ENCODE measurements around the gene TSPAN14. TPM values are rescaled to one million over a fixed set of nuclear protein-coding genes. Genes with fewer than 3 reads are reported as not detected.

The TSPAN14 gene
- polyA plus RNA-seq, 3 donors from 2014 or later = 141 to 363 (median 226) TPM

GRCh38 chr10:80504158-80504811 is 50.2 kb downstream of the TSPAN14 start:
- Mint-ChIP-seq H3K27me3 (ENCODE audit: low read depth in 3 of 3) (peaks cover 0 to 10% (median 4%) of the 10 kb centered on the region in 3 donors), H3K4me3 (peak overlapping the region; percentile 47 to 71 (median 55)), H3K9me3 (no peaks in the 10 kb centered on the region), H3K4me1 (peaks cover 66 to 84% of the 10 kb centered on the region in 2 donors), H3K27ac (peak overlapping the region; percentile 79 to 99 (median 92)), H3K36me3 (peaks cover 3 to 11% (median 10%) of the 10 kb centered on the region in 3 donors)
- DNase-seq = no peak

DNA sequence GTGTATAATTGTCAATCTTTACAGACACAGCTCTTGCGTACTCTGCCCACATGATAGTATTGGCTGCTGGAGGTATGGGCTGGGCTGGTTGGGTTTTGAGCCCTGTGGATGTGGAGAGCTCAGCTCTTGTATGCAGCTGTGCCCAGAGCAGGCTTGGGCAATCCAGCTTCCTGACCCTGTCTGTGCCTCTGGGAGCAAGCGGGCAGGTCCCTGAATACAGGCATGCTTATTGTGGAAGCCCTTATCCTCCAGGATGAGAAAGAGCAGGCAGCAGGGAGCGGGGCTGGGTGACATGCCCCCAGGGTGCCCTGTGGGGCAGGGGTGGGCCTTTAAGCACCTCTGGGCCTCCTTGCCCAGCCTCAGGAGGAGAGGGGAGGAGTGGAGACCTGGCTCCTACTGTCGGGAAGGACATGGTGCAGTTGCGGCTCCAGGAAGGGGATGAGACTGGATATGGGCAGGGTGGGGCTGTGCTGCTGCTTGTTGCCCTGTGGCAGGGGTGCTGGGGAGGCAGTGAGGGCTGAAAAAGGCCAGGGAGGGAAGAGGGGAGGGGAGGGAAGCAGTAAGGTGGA is 50.9 kb downstream of the TSPAN14 start:
- H3K27ac Mint-ChIP-seq = peak overlapping the region; percentile 79 to 99 (median 92)
- no peak for DNase-seq
- peak overlapping the region; percentile 33 to 71 (median 55) for H3K4me3 Mint-ChIP-seq
- H3K36me3 Mint-ChIP-seq = peaks cover 3 to 14% (median 11%) of the 10 kb centered on the region in 3 donors
- H3K4me1 Mint-ChIP-seq = peaks cover 62 to 81% of the 10 kb centered on the region in 2 donors
- no peaks in the 10 kb centered on the region for H3K9me3 Mint-ChIP-seq
- peaks cover 0 to 8% (median 4%) of the 10 kb centered on the region in 3 donors for H3K27me3 Mint-ChIP-seq (ENCODE audit: low read depth in 3 of 3)

GRCh38 chr10:80506189-80506575 is 52.1 kb downstream of the TSPAN14 start:
- peaks cover 54 to 81% of the 10 kb centered on the region in 2 donors for H3K4me1 Mint-ChIP-seq
- peaks cover 0 to 6% (median 4%) of the 10 kb centered on the region in 3 donors for H3K27me3 Mint-ChIP-seq (ENCODE audit: low read depth in 3 of 3)
- peak overlapping the region in 5 of 6 donors; percentile 38 to 94 (median 70) for H3K27ac Mint-ChIP-seq
- H3K36me3 Mint-ChIP-seq = peaks cover 7 to 23% (median 8%) of the 10 kb centered on the region in 3 donors
- no peak for DNase-seq
- H3K9me3 Mint-ChIP-seq = no peaks in the 10 kb centered on the region
- H3K4me3 Mint-ChIP-seq = no peak overlapping the region

- Mint-ChIP-seq H3K4me1 (peaks cover 53 to 81% of the 10 kb centered on the region in 2 donors), H3K27me3 (ENCODE audit: low read depth in 3 of 3) (peaks cover 3 to 12% (median 7%) of the 10 kb centered on the region in 3 donors), H3K9me3 (no peaks in the 10 kb centered on the region), H3K4me3 (no peak overlapping the region), H3K36me3 (peaks cover 4 to 27% (median 7%) of the 10 kb centered on the region in 3 donors), H3K27ac (peak overlapping the region in 3 of 6 donors; percentile 16 to 79 (median 61))
- DNase-seq = no peak
Measured at GRCh38 chr10:80506836-80507487, 52.9 kb downstream of the TSPAN14 start.

GRCh38 chr10:80509108-80509402 is 54.9 kb downstream of the TSPAN14 start:
- peaks cover 32 to 66% of the 10 kb centered on the region in 2 donors for H3K4me1 Mint-ChIP-seq
- no peaks in the 10 kb centered on the region for H3K9me3 Mint-ChIP-seq
- no peak overlapping the region for H3K4me3 Mint-ChIP-seq
- no peak for DNase-seq
- peak overlapping the region in 1 of 6 donors; percentile 37 for H3K27ac Mint-ChIP-seq
- peaks cover 4 to 38% (median 5%) of the 10 kb centered on the region in 3 donors for H3K36me3 Mint-ChIP-seq
- peaks cover 3 to 13% (median 6%) of the 10 kb centered on the region in 3 donors for H3K27me3 Mint-ChIP-seq (ENCODE audit: low read depth in 3 of 3)

DNA sequence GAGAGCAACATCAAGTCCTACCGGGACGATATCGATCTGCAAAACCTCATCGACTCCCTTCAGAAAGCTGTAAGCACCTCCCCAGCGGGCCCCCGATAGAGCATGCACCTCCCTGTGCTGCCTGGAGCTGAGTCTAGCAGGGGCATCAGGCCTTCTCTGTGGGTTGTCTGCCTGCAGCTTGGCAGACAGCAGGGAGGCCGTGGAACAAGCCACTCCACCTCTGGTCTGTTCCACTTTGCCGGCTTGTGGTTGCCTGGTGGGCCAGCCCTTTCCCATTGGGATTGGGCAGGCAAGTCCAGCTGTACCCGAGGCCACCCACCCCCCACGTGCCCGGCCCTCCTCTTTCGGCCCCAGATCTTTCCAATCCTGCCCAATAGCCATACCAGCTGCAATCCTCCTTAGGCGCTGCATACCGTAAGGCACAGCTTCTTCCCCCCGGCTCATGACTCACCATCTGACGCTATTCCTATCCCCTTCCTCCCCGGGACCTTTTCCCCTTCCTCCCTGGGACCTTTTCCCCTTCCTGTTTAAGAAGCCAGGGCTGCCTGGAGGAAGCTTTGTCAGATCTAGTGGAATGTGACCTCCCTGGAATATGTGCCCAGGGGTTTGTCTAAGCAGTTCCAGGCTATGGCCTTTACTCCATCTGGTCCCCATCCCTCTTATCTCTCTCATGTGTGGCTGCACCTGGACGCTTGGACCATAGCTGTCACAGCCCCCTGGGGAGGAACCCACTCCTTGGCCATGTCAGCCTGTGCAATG is 55.5 kb downstream of the TSPAN14 start:
- H3K4me1 Mint-ChIP-seq = peaks cover 27 to 61% of the 10 kb centered on the region in 2 donors
- peak overlapping the region in 3 of 6 donors; percentile 10 to 30 (median 15) for H3K27ac Mint-ChIP-seq
- H3K27me3 Mint-ChIP-seq (ENCODE audit: low read depth in 3 of 3) = peaks cover 3 to 11% (median 6%) of the 10 kb centered on the region in 3 donors
- no peaks in the 10 kb centered on the region for H3K9me3 Mint-ChIP-seq
- no peak overlapping the region for H3K4me3 Mint-ChIP-seq
- H3K36me3 Mint-ChIP-seq = peaks cover 6 to 43% (median 9%) of the 10 kb centered on the region in 3 donors
- DNase-seq = no peak

DNA sequence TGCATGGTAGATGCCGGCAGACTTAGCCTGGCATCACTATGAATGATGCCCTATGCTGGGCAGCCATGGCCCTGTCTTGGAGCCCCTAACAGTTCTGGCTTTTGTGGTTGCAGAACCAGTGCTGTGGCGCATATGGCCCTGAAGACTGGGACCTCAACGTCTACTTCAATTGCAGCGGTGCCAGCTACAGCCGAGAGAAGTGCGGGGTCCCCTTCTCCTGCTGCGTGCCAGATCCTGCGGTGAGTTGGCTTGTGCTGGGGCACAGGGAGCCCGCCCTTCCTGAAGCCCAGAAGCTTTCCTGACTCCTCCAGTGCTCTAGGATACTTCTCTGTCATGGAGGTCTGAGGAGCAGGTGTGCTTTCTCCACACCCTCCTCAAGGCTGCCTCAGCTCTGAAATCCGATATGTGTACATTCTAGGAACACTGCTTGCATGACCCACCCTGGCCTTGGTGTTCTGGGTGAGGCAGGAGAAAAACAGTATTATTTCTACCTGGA is 58.0 kb downstream of the TSPAN14 start:
- peaks cover 6 to 48% (median 19%) of the 10 kb centered on the region in 3 donors for H3K36me3 Mint-ChIP-seq
- H3K27me3 Mint-ChIP-seq (ENCODE audit: low read depth in 3 of 3) = peaks cover 3 to 11% (median 9%) of the 10 kb centered on the region in 3 donors
- no peak for DNase-seq
- peaks cover 16 to 52% of the 10 kb centered on the region in 2 donors for H3K4me1 Mint-ChIP-seq
- H3K4me3 Mint-ChIP-seq = no peak overlapping the region
- peak overlapping the region in 5 of 6 donors; percentile 42 to 84 (median 78) for H3K27ac Mint-ChIP-seq
- H3K9me3 Mint-ChIP-seq = no peaks in the 10 kb centered on the region

- H3K4me3 Mint-ChIP-seq = no peak overlapping the region
Measured at GRCh38 chr10:80513106-80513505, 59.0 kb downstream of the TSPAN14 start.

DNA sequence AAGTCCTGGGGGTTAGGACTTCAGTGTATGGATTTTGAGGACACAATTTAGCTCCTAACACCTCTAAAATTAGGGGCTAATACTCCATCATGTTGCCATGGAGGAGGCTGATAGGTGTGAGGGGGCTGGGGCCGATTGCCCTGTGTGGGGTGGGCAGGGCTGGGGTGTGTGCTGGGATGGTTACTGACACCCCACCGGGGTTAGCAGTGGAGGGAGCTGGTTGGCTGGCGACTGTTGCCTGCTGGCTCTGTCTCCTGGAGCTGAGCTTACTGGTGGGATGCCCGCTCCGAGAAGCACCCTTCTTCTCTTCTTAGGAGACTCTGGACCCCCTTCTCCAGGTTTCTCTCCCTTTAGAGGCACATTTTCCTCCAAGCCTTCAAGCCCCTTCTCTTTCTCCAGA is 61.4 kb downstream of the TSPAN14 start:
- peaks cover 7 to 51% (median 26%) of the 10 kb centered on the region in 3 donors for H3K36me3 Mint-ChIP-seq
- H3K4me3 Mint-ChIP-seq = no peak overlapping the region
- no peaks in the 10 kb centered on the region for H3K9me3 Mint-ChIP-seq
- DNase-seq = no peak
- H3K27me3 Mint-ChIP-seq (ENCODE audit: low read depth in 3 of 3) = peaks cover 3 to 19% (median 9%) of the 10 kb centered on the region in 3 donors
- peaks cover 41 to 61% of the 10 kb centered on the region in 2 donors for H3K4me1 Mint-ChIP-seq
- H3K27ac Mint-ChIP-seq = peak overlapping the region in 1 of 6 donors; percentile 57

More at GRCh38 chr10:80513106-80513505, 59.0 kb downstream of the TSPAN14 start:
- H3K4me1 Mint-ChIP-seq = peaks cover 23 to 55% of the 10 kb centered on the region in 2 donors
- no peaks in the 10 kb centered on the region for H3K9me3 Mint-ChIP-seq
- no peak for DNase-seq
- H3K36me3 Mint-ChIP-seq = peaks cover 4 to 51% (median 21%) of the 10 kb centered on the region in 3 donors
- H3K27me3 Mint-ChIP-seq (ENCODE audit: low read depth in 3 of 3) = peaks cover 3 to 13% (median 9%) of the 10 kb centered on the region in 3 donors
- H3K27ac Mint-ChIP-seq = peak overlapping the region in 2 of 6 donors; percentile 29 to 42

DNA sequence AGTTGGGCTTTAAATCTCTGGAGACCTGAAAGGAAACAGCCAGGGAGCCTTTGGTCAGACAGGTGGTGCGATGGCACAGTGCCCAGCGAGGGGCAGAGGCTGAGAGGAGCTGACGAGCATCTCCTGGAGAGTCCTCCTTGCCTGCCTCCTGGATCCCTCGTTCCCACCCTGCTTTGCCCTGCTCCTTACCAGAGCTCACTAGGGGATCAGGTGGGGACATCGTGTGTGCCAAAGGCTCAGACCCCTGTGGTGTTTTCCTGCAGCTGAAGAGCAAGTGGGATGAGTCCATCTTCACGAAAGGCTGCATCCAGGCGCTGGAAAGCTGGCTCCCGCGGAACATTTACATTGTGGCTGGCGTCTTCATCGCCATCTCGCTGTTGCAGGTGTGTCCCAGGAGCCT is 61.8 kb downstream of the TSPAN14 start:
- Mint-ChIP-seq H3K9me3 (no peaks in the 10 kb centered on the region), H3K27ac (peak overlapping the region in 2 of 6 donors; percentile 75 to 88), H3K4me3 (no peak overlapping the region), H3K4me1 (peaks cover 45 to 61% of the 10 kb centered on the region in 2 donors), H3K27me3 (ENCODE audit: low read depth in 3 of 3) (peaks cover 3 to 23% (median 9%) of the 10 kb centered on the region in 3 donors), H3K36me3 (peaks cover 7 to 51% (median 24%) of the 10 kb centered on the region in 3 donors)
- no peak for DNase-seq

DNA sequence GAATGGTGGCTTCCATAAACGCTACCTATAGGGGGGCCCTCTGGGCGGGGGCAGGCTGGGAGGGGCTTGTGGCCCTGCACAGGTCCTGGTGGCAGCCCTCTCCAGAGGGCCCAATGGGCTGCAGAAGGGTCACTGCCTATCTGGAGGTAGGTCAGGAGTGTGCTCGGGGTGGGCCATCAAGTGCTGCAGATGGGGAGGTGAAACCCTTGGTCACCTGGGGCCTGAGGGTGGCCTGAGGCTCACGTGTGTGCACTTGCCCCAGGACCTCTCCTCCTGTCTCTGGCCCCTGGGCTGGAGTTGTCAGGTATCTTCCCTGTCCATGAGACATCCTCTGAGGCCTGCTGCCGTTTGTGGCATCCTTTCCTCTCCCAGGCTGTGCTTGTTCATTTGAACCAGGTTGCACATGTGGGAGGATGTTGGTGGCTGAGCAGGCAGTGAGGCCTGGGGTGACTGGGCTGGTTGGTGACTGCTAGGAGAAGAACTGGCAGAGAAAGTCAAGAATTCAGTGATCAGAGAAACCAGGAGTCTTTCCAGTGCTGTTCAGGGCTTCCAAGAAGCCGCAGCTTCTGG is 62.5 kb downstream of the TSPAN14 start:
- no peak for DNase-seq
- Mint-ChIP-seq H3K36me3 (peaks cover 7 to 44% (median 23%) of the 10 kb centered on the region in 3 donors), H3K4me1 (peaks cover 42 to 56% of the 10 kb centered on the region in 2 donors), H3K27ac (peak overlapping the region; percentile 3 to 82 (median 56)), H3K9me3 (no peaks in the 10 kb centered on the region), H3K27me3 (ENCODE audit: low read depth in 3 of 3) (peaks cover 1 to 19% (median 7%) of the 10 kb centered on the region in 3 donors), H3K4me3 (no peak overlapping the region)

- DNase-seq = no peak
- H3K27me3 Mint-ChIP-seq (ENCODE audit: low read depth in 3 of 3) = peaks cover 0 to 15% (median 3%) of the 10 kb centered on the region in 3 donors
- H3K4me1 Mint-ChIP-seq = peaks cover 40 to 46% of the 10 kb centered on the region in 2 donors
- peaks cover 7 to 37% (median 23%) of the 10 kb centered on the region in 3 donors for H3K36me3 Mint-ChIP-seq
- no peaks in the 10 kb centered on the region for H3K9me3 Mint-ChIP-seq
- peak overlapping the region in 3 of 6 donors; percentile 53 to 82 (median 73) for H3K27ac Mint-ChIP-seq
- H3K4me3 Mint-ChIP-seq = no peak overlapping the region
Measured at GRCh38 chr10:80517416-80518142, 63.5 kb downstream of the TSPAN14 start.

All from immature natural killer cell (primary cell).